Measurements from ENCODE around the gene MVB12B. TPM values are rescaled to one million over a fixed set of nuclear protein-coding genes. Genes with fewer than 3 reads are reported as not detected.

The MVB12B gene
- total and polyA plus RNA-seq, 2 of the 13 experiments (the other 11 are each of a cell fraction or from before 2014, with no cell fraction given): 12.1 to 30.1 TPM

DNA sequence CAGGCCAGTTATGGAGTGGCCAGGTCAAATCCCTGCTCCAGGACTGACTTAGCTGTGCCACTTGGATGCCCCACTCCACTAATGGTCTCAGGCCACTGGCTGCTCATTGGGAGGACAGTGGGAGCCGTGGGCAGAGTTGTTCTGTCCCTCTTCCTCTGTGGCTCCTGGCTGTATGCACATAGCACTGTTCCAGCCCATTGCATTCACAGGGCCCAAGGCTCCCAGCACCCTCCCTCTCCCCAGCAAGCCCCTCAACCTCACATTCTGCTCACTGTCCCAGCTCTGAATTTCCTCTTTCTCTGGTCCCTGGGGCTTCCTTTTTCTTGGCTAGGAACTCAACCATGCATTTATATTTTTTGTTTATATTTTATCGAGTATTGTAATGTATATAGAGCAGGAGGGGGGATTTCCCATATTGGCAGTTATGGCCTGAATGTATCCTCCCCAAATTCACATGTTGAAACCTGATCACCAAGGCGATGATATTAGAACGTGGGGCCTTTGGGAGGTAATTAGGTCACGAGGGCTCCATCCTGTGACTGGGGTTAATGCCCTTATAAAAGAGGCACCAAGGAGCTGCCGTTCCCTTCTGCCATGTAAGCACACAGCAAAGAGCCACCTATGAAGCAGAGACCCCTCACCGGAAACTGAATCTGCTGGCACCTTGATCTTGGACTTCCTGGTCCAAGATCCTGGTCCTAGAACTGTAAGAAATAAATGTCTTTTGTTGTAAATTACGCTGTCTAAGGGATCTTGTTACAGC lies 17.0 kb upstream of the MVB12B start:
- FAIRE-seq (no peak), ATAC-seq (peak; percentile 19; the same call in 2 of the 3 replicates), DNase-seq (ENCODE audit: low spot score) (no peak)
- Histone ChIP-seq H4K20me1 (ENCODE audit: insufficient read depth, low read length) (no peaks in the 10 kb centered on the region), H3K4me3 (replicated peaks in 1 of 3; ENCODE audit: insufficient read depth in 1 of 3, low read depth in 2 of 3, low read length in 3 of 3) (no peak overlapping the region), H3K27ac (ENCODE audit: extremely low read length, insufficient read depth, low read length) (no peak overlapping the region), H3K9ac (ENCODE audit: insufficient read depth, low read depth, low read length) (no peak overlapping the region), H3K79me2 (ENCODE audit: insufficient read depth, low read length) (no peaks in the 10 kb centered on the region), H3K27me3 (ENCODE audit: control insufficient read depth in 1 of 2, insufficient read depth in 2 of 2, low read length in 2 of 2) (no peaks in the 10 kb centered on the region; a peak in 1 of 5 replicates), H3K36me3 (replicated peaks in 1 of 2; ENCODE audit: control insufficient read depth in 1 of 2, insufficient read depth in 2 of 2, low read length in 2 of 2) (no peaks in the 10 kb centered on the region), H3K4me2 (ENCODE audit: low read depth, low read length) (no peak overlapping the region; the same call in 1 of the 2 replicates), H3K4me1 (ENCODE audit: insufficient read depth, low read length) (peaks cover 88% of the 10 kb centered on the region), H3K9me3 (ENCODE audit: low read length) (no peaks in the 10 kb centered on the region), H2AFZ (ENCODE audit: low read length) (no peak overlapping the region)
- TF ChIP-seq ARID3A (IDR thresholded peaks at IDR 0.05; ENCODE audit: low read depth, low read length): no peak
- TF ChIP-seq, protein P1, sequence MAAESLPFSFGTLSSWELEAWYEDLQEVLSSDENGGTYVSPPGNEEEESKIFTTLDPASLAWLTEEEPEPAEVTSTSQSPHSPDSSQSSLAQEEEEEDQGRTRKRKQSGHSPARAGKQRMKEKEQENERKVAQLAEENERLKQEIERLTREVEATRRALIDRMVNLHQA (CRISPR knock-in tag; IDR thresholded peaks at IDR 0.05): no peak
- TF ChIP-seq, protein P2, sequence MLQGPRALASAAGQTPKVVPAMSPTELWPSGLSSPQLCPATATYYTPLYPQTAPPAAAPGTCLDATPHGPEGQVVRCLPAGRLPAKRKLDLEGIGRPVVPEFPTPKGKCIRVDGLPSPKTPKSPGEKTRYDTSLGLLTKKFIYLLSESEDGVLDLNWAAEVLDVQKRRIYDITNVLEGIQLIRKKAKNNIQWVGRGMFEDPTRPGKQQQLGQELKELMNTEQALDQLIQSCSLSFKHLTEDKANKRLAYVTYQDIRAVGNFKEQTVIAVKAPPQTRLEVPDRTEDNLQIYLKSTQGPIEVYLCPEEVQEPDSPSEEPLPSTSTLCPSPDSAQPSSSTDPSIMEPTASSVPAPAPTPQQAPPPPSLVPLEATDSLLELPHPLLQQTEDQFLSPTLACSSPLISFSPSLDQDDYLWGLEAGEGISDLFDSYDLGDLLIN (CRISPR knock-in tag; IDR thresholded peaks at IDR 0.05; ENCODE audit: borderline replicate concordance): no peak
- no peak for TF ChIP-seq EEA1 (CRISPR knock-in tag; IDR thresholded peaks at IDR 0.05; ENCODE audit: borderline replicate concordance)
- no peak for TF ChIP-seq ARNT (IDR thresholded peaks at IDR 0.05)
- no peak for TF ChIP-seq SP5 (CRISPR knock-in tag; IDR thresholded peaks at IDR 0.05; ENCODE audit: borderline replicate concordance, low read depth)
- no peak for TF ChIP-seq MED13 (CRISPR knock-in tag; IDR thresholded peaks at IDR 0.05)
- BruUV-seq (replicated peaks): no TSS peak
- ChIA-PET POLR2A (no interaction called here), CTCF (ENCODE audit: low intra/inter-chr PET ratio, low total read pairs) (no interaction called here)
- 53% methylated on average over 7 of the region's 8 CpGs for WGBS (ENCODE audit: low lambda C conversion rate)
- intact Hi-C loops (cut with micrococcal nuclease; ENCODE audit: unreplicated experiment) (no loop called here), in situ Hi-C loops (cut with HindIII; ENCODE audit: extremely low pct_ligation_motif_present, low pct_unique_long_range_greater_than_20kb) (no loop called here)
